K562 (cell line): ENCODE results near the gene NOL4L. TPM values are rescaled to one million over a fixed set of nuclear protein-coding genes. Genes with fewer than 3 reads are reported as not detected.

Source experiments
- CHD4 ChIP-seq: fragments of 200-600 bp; sonication (generic); IDR thresholded peaks from 3 replicates; pipeline ENCODE4 v1.6.1; 2012; ENCODE audit warnings: low read depth, mild to moderate bottlenecking, mixed read lengths, low read length, inconsistent platforms; ENCODE audit not compliant: insufficient read depth, insufficient replicate concordance, poor library complexity, severe bottlenecking
- FOSL1 ChIP-seq: fragments of 200-800 bp; sonication (Bioruptor generic); conservative IDR thresholded peaks from 2 replicates; pipeline ENCODE4 v1.6.1; 2016; ENCODE audit warnings: missing genetic modification characterization, missing compliant biosample characterization
- GATAD2B ChIP-seq: fragments of 450-650 bp; IDR thresholded peaks from 2 replicates; pipeline ENCODE4 v1.6.1; 2017; ENCODE audit warnings: mild to moderate bottlenecking, borderline replicate concordance
- KLF1 ChIP-seq: fragments of 450-650 bp; IDR thresholded peaks from 2 replicates; pipeline ENCODE4 v1.6.1; 2016; ENCODE audit warnings: missing genetic modification characterization, missing compliant biosample characterization
- LCOR ChIP-seq: sonication (generic); formaldehyde crosslinking; IDR thresholded peaks from 2 replicates; pipeline ENCODE4 v1.8.0; 2022; ENCODE audit warnings: mild to moderate bottlenecking, missing genetic modification reagents
- MIER1 ChIP-seq: fragments of 450-650 bp; IDR thresholded peaks from 2 replicates; pipeline ENCODE4 v1.6.1; 2016; ENCODE audit warnings: antibody characterized with exemption, mild to moderate bottlenecking, low read depth
- NFATC3 ChIP-seq: fragments of 450-650 bp; IDR thresholded peaks from 2 replicates; pipeline ENCODE4 v1.6.1; 2017; ENCODE audit warnings: mild to moderate bottlenecking
- PHF8 ChIP-seq: fragments of 200-600 bp; sonication (generic); IDR thresholded peaks from 2 replicates; pipeline ENCODE4 v1.6.1; 2012; ENCODE audit warnings: mixed run types, mild to moderate bottlenecking, inconsistent platforms, low read length, moderate library complexity, borderline replicate concordance
- PHTF2 ChIP-seq: fragments of 250-450 bp; sonication (Bioruptor Pico); IDR thresholded peaks from 2 replicates; pipeline ENCODE4 v1.5.0; 2021; ENCODE audit warnings: mild to moderate bottlenecking
- PML ChIP-seq: IDR thresholded peaks from 2 replicates; pipeline ENCODE4 v1.6.1; 2012; ENCODE audit warnings: low read length, inconsistent platforms
- TCFL5 ChIP-seq: fragments of 250-450 bp; sonication (Bioruptor Pico); conservative IDR thresholded peaks from 2 replicates; pipeline ENCODE4 v1.6.1; 2021; ENCODE audit warnings: mild to moderate bottlenecking, moderate library complexity, matching md5 sums
- ZBED1 ChIP-seq: IDR thresholded peaks from 2 replicates; pipeline ENCODE4 v1.6.1; 2014
- ZFP36 ChIP-seq: fragments of 150-350 bp; IDR thresholded peaks from 2 replicates; pipeline ENCODE4 v1.6.1; 2018; ENCODE audit warnings: low read length, low read depth; ENCODE audit not compliant: partially characterized antibody
- ZNF311 ChIP-seq: fragments of 250-450 bp; sonication (Bioruptor Pico); IDR thresholded peaks from 2 replicates; pipeline ENCODE4 v1.4.0; 2020; ENCODE audit warnings: mild to moderate bottlenecking, moderate library complexity
- ZNF384 ChIP-seq: IDR thresholded peaks from 2 replicates; pipeline ENCODE4 v1.6.1; 2012; ENCODE audit warnings: low read depth, low read length, improper control_type of control experiment
- ZNF699 ChIP-seq: fragments of 250-450 bp; sonication (Bioruptor Pico); IDR thresholded peaks from 2 replicates; pipeline ENCODE4 v1.8.0; 2021; ENCODE audit warnings: mild to moderate bottlenecking, moderate library complexity; ENCODE audit not compliant: insufficient replicate concordance
- polyA plus RNA-seq, 8 experiments: library from polyadenylated mRNA; depleted of rRNA in 4 of 8; stranded (reverse) in 5 of 8; unstranded in 3 of 8; fragments of >200 nt; fragmentation: Nextera tagmentation in 2 of 8; fragmentation: Illumina TruSeq in 1 of 8; extraction: Ambion mirVana in 2 of 8; extraction: Trizol in 1 of 8; gene quantifications; 2 replicates each; pipeline versions ENCODE4 v1.2.1 to v1.2.3, GENCODE V29; 2011 to 2014; ENCODE audit warnings: inconsistent platforms in 1 of 8, missing spikeins in 1 of 8
- total RNA-seq, 7 experiments: library from RNA; depleted of rRNA in 6 of 7; stranded (reverse); fragments of >200 nt in 6 of 7; fragmentation: Illumina TruSeq in 2 of 7; extraction: Trizol in 2 of 7; gene quantifications; 2 replicates each; pipeline versions ENCODE4 v1.2.1 to v1.2.3, GENCODE V29; 2011 to 2021; ENCODE audit warnings: low replicate concordance in 1 of 7
- TF ChIP-seq, protein P1 (sequence below): sonication (generic); formaldehyde crosslinking; IDR thresholded peaks from 2 replicates; pipeline ENCODE4 v1.8.0; 2022; ENCODE audit warnings: mild to moderate bottlenecking, low read depth, missing genetic modification reagents
- TF ChIP-seq, protein P2 (sequence below): fragments of 450-650 bp; IDR thresholded peaks from 2 replicates; pipeline ENCODE4 v1.7.0; 2016; ENCODE audit warnings: borderline replicate concordance
- TF ChIP-seq, protein P3 (sequence below), 3 experiments: fragments of 200-800 bp in 1 of 3; sonication (Bioruptor generic) in 1 of 3; sonication (generic) in 1 of 3; formaldehyde crosslinking in 1 of 3; IDR thresholded peaks; 2 replicates each; pipeline versions ENCODE4 v1.6.1 to v1.8.0; 2016 to 2022; ENCODE audit warnings: mild to moderate bottlenecking in 2 of 3, missing compliant biosample characterization in 2 of 3, missing genetic modification characterization in 2 of 3, missing genetic modification reagents in 1 of 3
- TF ChIP-seq, protein P4 (sequence below): fragments of 150-350 bp; IDR thresholded peaks from 2 replicates; pipeline ENCODE4 v1.6.1; 2014; ENCODE audit warnings: low read depth, mild to moderate bottlenecking, low read length, borderline replicate concordance

The NOL4L gene
- total and polyA plus RNA-seq, 9 of the 15 experiments (the other 6 are each of a cell fraction or from before 2014, with no cell fraction given), result 5.1 to 36.2 (median 13.6) TPM

DNA sequence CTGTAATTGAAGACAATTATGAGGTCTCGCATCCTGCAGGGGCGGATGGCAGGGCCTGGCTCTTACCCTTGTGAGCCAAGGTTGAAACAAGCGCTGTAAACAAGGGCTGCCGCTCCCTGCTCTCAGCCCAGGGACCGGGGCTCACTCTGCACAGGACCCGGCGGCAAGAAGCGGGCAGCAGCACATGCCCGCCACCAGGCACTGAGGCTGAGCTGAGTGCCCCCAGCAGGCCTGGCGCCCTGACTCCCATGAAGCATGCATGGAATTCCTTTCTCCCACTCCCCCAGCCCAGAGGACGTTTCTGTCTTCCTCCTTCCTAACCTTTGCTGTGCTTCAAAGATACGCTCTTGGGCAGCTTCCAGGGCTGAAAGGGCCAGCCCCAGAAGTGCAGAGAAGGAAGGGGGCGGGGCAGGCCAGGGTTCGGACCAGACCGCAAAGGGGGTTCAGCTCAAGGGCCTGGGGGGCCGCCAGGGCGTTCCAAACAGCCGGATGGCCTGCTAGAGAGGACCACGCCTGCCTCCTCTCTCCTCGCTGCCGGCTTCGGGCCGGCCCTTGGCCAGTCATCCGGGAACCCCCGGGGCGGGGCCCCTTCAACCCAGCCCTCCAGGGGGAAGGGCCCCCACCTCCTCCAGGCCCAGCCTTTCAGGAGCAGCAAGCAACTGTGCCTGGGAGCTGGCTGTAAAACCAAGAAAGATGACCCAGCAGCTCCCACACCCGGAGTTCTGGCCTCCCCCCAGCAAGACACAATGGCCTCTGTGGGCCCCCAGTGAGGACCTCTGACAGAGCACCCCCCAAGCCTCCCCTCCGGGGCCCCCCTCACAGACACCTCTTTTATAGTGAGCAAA lies 109.9 kb downstream of the NOL4L start (continued):
- TF ChIP-seq MIER1 (0 out of 2 replicates have a peak, but pooled peaks have one; percentile 20), ZNF384 (no peak), ZBED1 (no peak), ZNF699 (CRISPR knock-in tag) (no peak), NFATC3 (peak; percentile 75), PML (peak; percentile 34; the same call in 1 of the 2 replicates), TCFL5 (no peak), LCOR (no peak), FOSL1 (tag) (peak; percentile 55), GATAD2B (peak; percentile 62; the same call in 1 of the 2 replicates), PHF8 (peak; percentile 37; the same call in 1 of the 2 replicates), KLF1 (tag) (no peak; the same call in 1 of the 2 replicates), ZNF311 (CRISPR knock-in tag) (no peak), CHD4 (peak; percentile 78), PHTF2 (CRISPR knock-in tag) (no peak), ZFP36 (peak; percentile 43)
- TF ChIP-seq, protein P1, sequence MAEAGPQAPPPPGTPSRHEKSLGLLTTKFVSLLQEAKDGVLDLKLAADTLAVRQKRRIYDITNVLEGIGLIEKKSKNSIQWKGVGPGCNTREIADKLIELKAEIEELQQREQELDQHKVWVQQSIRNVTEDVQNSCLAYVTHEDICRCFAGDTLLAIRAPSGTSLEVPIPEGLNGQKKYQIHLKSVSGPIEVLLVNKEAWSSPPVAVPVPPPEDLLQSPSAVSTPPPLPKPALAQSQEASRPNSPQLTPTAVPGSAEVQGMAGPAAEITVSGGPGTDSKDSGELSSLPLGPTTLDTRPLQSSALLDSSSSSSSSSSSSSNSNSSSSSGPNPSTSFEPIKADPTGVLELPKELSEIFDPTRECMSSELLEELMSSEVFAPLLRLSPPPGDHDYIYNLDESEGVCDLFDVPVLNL (CRISPR knock-in tag), result no peak
- TF ChIP-seq, protein P2, sequence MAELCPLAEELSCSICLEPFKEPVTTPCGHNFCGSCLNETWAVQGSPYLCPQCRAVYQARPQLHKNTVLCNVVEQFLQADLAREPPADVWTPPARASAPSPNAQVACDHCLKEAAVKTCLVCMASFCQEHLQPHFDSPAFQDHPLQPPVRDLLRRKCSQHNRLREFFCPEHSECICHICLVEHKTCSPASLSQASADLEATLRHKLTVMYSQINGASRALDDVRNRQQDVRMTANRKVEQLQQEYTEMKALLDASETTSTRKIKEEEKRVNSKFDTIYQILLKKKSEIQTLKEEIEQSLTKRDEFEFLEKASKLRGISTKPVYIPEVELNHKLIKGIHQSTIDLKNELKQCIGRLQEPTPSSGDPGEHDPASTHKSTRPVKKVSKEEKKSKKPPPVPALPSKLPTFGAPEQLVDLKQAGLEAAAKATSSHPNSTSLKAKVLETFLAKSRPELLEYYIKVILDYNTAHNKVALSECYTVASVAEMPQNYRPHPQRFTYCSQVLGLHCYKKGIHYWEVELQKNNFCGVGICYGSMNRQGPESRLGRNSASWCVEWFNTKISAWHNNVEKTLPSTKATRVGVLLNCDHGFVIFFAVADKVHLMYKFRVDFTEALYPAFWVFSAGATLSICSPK, result no peak
- TF ChIP-seq, protein P3, sequence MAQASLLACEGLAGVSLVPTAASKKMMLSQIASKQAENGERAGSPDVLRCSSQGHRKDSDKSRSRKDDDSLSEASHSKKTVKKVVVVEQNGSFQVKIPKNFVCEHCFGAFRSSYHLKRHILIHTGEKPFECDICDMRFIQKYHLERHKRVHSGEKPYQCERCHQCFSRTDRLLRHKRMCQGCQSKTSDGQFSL (CRISPR knock-in tag; IDR thresholded peaks at IDR 0.05), result no peak
- TF ChIP-seq, protein P3 (tag; IDR thresholded peaks at IDR 0.05), result no peak
- TF ChIP-seq, protein P4, sequence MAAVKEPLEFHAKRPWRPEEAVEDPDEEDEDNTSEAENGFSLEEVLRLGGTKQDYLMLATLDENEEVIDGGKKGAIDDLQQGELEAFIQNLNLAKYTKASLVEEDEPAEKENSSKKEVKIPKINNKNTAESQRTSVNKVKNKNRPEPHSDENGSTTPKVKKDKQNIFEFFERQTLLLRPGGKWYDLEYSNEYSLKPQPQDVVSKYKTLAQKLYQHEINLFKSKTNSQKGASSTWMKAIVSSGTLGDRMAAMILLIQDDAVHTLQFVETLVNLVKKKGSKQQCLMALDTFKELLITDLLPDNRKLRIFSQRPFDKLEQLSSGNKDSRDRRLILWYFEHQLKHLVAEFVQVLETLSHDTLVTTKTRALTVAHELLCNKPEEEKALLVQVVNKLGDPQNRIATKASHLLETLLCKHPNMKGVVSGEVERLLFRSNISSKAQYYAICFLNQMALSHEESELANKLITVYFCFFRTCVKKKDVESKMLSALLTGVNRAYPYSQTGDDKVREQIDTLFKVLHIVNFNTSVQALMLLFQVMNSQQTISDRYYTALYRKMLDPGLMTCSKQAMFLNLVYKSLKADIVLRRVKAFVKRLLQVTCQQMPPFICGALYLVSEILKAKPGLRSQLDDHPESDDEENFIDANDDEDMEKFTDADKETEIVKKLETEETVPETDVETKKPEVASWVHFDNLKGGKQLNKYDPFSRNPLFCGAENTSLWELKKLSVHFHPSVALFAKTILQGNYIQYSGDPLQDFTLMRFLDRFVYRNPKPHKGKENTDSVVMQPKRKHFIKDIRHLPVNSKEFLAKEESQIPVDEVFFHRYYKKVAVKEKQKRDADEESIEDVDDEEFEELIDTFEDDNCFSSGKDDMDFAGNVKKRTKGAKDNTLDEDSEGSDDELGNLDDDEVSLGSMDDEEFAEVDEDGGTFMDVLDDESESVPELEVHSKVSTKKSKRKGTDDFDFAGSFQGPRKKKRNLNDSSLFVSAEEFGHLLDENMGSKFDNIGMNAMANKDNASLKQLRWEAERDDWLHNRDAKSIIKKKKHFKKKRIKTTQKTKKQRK, result no peak
